Measurements from ENCODE around the gene HOXC9. TPM values are rescaled to one million over a fixed set of nuclear protein-coding genes. Genes with fewer than 3 reads are reported as not detected.

HOXC9 gene
- total and polyA plus RNA-seq, 3 experiments from 2014 or later: not detected

GRCh38 chr12:53953831-53954693 is 45.9 kb upstream of the HOXC9 start:
- H3K27me3 Mint-ChIP-seq: peaks cover 89 to 94% of the 10 kb centered on the region in 2 donors
- DNase-seq: no peak
- Histone ChIP-seq H3K9me3 (ENCODE audit: low read length) (no peaks in the 10 kb centered on the region), H3K27me3 (ENCODE audit: insufficient read depth, low read length, poor library complexity, severe bottlenecking) (peaks cover 94% of the 10 kb centered on the region), H3K4me1 (ENCODE audit: insufficient read depth, low read length) (peaks cover 21% of the 10 kb centered on the region), H3K36me3 (ENCODE audit: insufficient read depth, low read length) (no peaks in the 10 kb centered on the region), H3K4me3 (ENCODE audit: low read length) (no peak overlapping the region), H3K27ac (ENCODE audit: low read depth, low read length) (no peak overlapping the region)
- ChIA-PET POLR2A (interaction anchor here (0.5 kb wide), 1 partner anchor 15 kb away, joined by 3 read pairs; no protein-coding TSS in a partner anchor), CTCF (interaction anchor here (0.6 to 1.0 kb wide), 2 partner anchors 20 to 24 kb away, joined by 3 read pairs; no protein-coding TSS in a partner anchor)
- peak overlapping the region in 3 of 7 donors; percentile 20 to 69 (median 39) for H3K4me3 Mint-ChIP-seq
- H3K36me3 Mint-ChIP-seq: peaks cover 0 to 2% (median 0%) of the 10 kb centered on the region in 3 donors
- H3K4me1 Mint-ChIP-seq: peaks cover 19 to 43% (median 25%) of the 10 kb centered on the region in 3 donors
- peak overlapping the region in 2 of 8 donors; percentile 39 to 72 for H3K27ac Mint-ChIP-seq
- peaks cover 0 to 12% (median 4%) of the 10 kb centered on the region in 5 donors for H3K9me3 Mint-ChIP-seq

GRCh38 chr12:53954694-53955035 is 45.3 kb upstream of the HOXC9 start, which contains the start of gene HOXC12:
Gene HOXC12, plus strand, starts transcription at chr12:53954903. Its CDS starts 27 bp downstream, at chr12:53954930.
- POLR2A ChIA-PET: no interaction called here
- Mint-ChIP-seq H3K9me3 (peaks cover 0 to 12% (median 4%) of the 10 kb centered on the region in 5 donors), H3K4me3 (peak within 1 kb of the TSS in 4 of 7 donors; percentile 37 to 69 (median 42)), H3K4me1 (peaks cover 19 to 43% (median 25%) of the 10 kb centered on the region in 3 donors), H3K36me3 (peaks cover 0 to 2% (median 0%) of the 10 kb centered on the region in 3 donors), H3K27ac (peak within 1 kb of the TSS in 2 of 8 donors; percentile 39 to 72), H3K27me3 (peaks cover 88 to 94% of the 10 kb centered on the region in 2 donors)
- no peak for DNase-seq
- no peaks in the 10 kb centered on the region for H3K36me3 ChIP-seq (ENCODE audit: insufficient read depth, low read length)
- peaks cover 21% of the 10 kb centered on the region for H3K4me1 ChIP-seq (ENCODE audit: insufficient read depth, low read length)
- H3K27ac ChIP-seq (ENCODE audit: low read depth, low read length): no peak within 1 kb of the TSS
- CTCF ChIA-PET: no interaction called here
- no peak within 1 kb of the TSS for H3K4me3 ChIP-seq (ENCODE audit: low read length)
- H3K9me3 ChIP-seq (ENCODE audit: low read length): no peaks in the 10 kb centered on the region
- peaks cover 95% of the 10 kb centered on the region for H3K27me3 ChIP-seq (ENCODE audit: insufficient read depth, low read length, poor library complexity, severe bottlenecking)

GRCh38 chr12:53955036-53955775 is 44.8 kb upstream of the HOXC9 start:
- no peak overlapping the region for H3K27ac ChIP-seq (ENCODE audit: low read depth, low read length)
- Mint-ChIP-seq H3K36me3 (peaks cover 0 to 2% (median 0%) of the 10 kb centered on the region in 3 donors), H3K9me3 (peaks cover 0 to 12% (median 4%) of the 10 kb centered on the region in 5 donors), H3K4me1 (peaks cover 24 to 44% (median 29%) of the 10 kb centered on the region in 3 donors), H3K4me3 (peak overlapping the region in 2 of 7 donors; percentile 41 to 44), H3K27me3 (peaks cover 88 to 94% of the 10 kb centered on the region in 2 donors), H3K27ac (peak overlapping the region in 1 of 8 donors; percentile 24)
- no peaks in the 10 kb centered on the region for H3K9me3 ChIP-seq (ENCODE audit: low read length)
- no peak for DNase-seq
- POLR2A ChIA-PET: no interaction called here
- H3K4me1 ChIP-seq (ENCODE audit: insufficient read depth, low read length): peaks cover 21% of the 10 kb centered on the region
- peaks cover 95% of the 10 kb centered on the region for H3K27me3 ChIP-seq (ENCODE audit: insufficient read depth, low read length, poor library complexity, severe bottlenecking)
- no peaks in the 10 kb centered on the region for H3K36me3 ChIP-seq (ENCODE audit: insufficient read depth, low read length)
- no peak overlapping the region for H3K4me3 ChIP-seq (ENCODE audit: low read length)
- CTCF ChIA-PET: no interaction called here

GRCh38 chr12:53955776-53956250 is 44.1 kb upstream of the HOXC9 start:
- H3K4me1 ChIP-seq (ENCODE audit: insufficient read depth, low read length): peaks cover 21% of the 10 kb centered on the region
- no peaks in the 10 kb centered on the region for H3K36me3 ChIP-seq (ENCODE audit: insufficient read depth, low read length)
- peaks cover 0 to 2% (median 0%) of the 10 kb centered on the region in 3 donors for H3K36me3 Mint-ChIP-seq
- peaks cover 87 to 93% of the 10 kb centered on the region in 2 donors for H3K27me3 Mint-ChIP-seq
- H3K4me3 Mint-ChIP-seq: peak overlapping the region in 4 of 7 donors; percentile 33 to 44 (median 39)
- H3K27ac ChIP-seq (ENCODE audit: low read depth, low read length): no peak overlapping the region
- ChIA-PET CTCF (no interaction called here), POLR2A (interaction anchor here (0.5 kb wide), 1 partner anchor 53 kb away, joined by 3 read pairs; the partner anchor contains the start of gene HOXC8)
- H3K4me3 ChIP-seq (ENCODE audit: low read length): no peak overlapping the region
- DNase-seq: no peak
- peaks cover 95% of the 10 kb centered on the region for H3K27me3 ChIP-seq (ENCODE audit: insufficient read depth, low read length, poor library complexity, severe bottlenecking)
- H3K9me3 ChIP-seq (ENCODE audit: low read length): no peaks in the 10 kb centered on the region
- peaks cover 29 to 48% (median 30%) of the 10 kb centered on the region in 3 donors for H3K4me1 Mint-ChIP-seq
- peaks cover 0 to 12% (median 4%) of the 10 kb centered on the region in 5 donors for H3K9me3 Mint-ChIP-seq
- H3K27ac Mint-ChIP-seq: peak overlapping the region in 4 of 8 donors; percentile 3 to 62 (median 34)

- DNase-seq: no peak
- Mint-ChIP-seq H3K4me1 (peaks cover 27 to 44% (median 29%) of the 10 kb centered on the region in 3 donors), H3K9me3 (peaks cover 0 to 12% (median 4%) of the 10 kb centered on the region in 5 donors), H3K27ac (peak overlapping the region in 3 of 8 donors; percentile 24 to 62 (median 43)), H3K4me3 (peak overlapping the region in 5 of 7 donors; percentile 4 to 86 (median 37)), H3K27me3 (peaks cover 83 to 87% of the 10 kb centered on the region in 2 donors), H3K36me3 (peaks cover 0 to 2% (median 0%) of the 10 kb centered on the region in 3 donors)
- peaks cover 20% of the 10 kb centered on the region for H3K4me1 ChIP-seq (ENCODE audit: insufficient read depth, low read length)
- CTCF ChIA-PET: no interaction called here
- no peaks in the 10 kb centered on the region for H3K36me3 ChIP-seq (ENCODE audit: insufficient read depth, low read length)
- H3K4me3 ChIP-seq (ENCODE audit: low read length): no peak overlapping the region
- H3K27me3 ChIP-seq (ENCODE audit: insufficient read depth, low read length, poor library complexity, severe bottlenecking): peaks cover 89% of the 10 kb centered on the region
- H3K27ac ChIP-seq (ENCODE audit: low read depth, low read length): no peak overlapping the region
- POLR2A ChIA-PET: interaction anchor here (0.5 kb wide), 1 partner anchor 53 kb away, joined by 3 read pairs; the partner anchor contains the start of gene HOXC8
- H3K9me3 ChIP-seq (ENCODE audit: low read length): no peaks in the 10 kb centered on the region
These were observed 43.6 kb upstream of the HOXC9 start for GRCh38 chr12:53956251-53956887.

- Mint-ChIP-seq H3K4me1 (peaks cover 27 to 42% (median 29%) of the 10 kb centered on the region in 3 donors), H3K27me3 (peaks cover 81 to 87% of the 10 kb centered on the region in 2 donors), H3K36me3 (peaks cover 0 to 2% (median 0%) of the 10 kb centered on the region in 3 donors), H3K27ac (peak overlapping the region in 2 of 8 donors; percentile 24 to 43), H3K9me3 (peaks cover 0 to 12% (median 4%) of the 10 kb centered on the region in 5 donors), H3K4me3 (peak overlapping the region in 4 of 7 donors; percentile 4 to 86 (median 42))
- POLR2A ChIA-PET: no interaction called here
- peaks cover 89% of the 10 kb centered on the region for H3K27me3 ChIP-seq (ENCODE audit: insufficient read depth, low read length, poor library complexity, severe bottlenecking)
- H3K27ac ChIP-seq (ENCODE audit: low read depth, low read length): no peak overlapping the region
- DNase-seq: no peak
- no peaks in the 10 kb centered on the region for H3K36me3 ChIP-seq (ENCODE audit: insufficient read depth, low read length)
- H3K4me3 ChIP-seq (ENCODE audit: low read length): no peak overlapping the region
- H3K9me3 ChIP-seq (ENCODE audit: low read length): no peaks in the 10 kb centered on the region
- peaks cover 13% of the 10 kb centered on the region for H3K4me1 ChIP-seq (ENCODE audit: insufficient read depth, low read length)
- CTCF ChIA-PET: no interaction called here
These were observed 42.9 kb upstream of the HOXC9 start for GRCh38 chr12:53956914-53957536.

GRCh38 chr12:53958128-53958527 is 41.8 kb upstream of the HOXC9 start:
- peaks cover 89% of the 10 kb centered on the region for H3K27me3 ChIP-seq (ENCODE audit: insufficient read depth, low read length, poor library complexity, severe bottlenecking)
- no peak for DNase-seq
- ChIA-PET CTCF (no interaction called here), POLR2A (no interaction called here)
- no peak overlapping the region for H3K4me3 ChIP-seq (ENCODE audit: low read length)
- Mint-ChIP-seq H3K9me3 (peaks cover 0 to 11% (median 4%) of the 10 kb centered on the region in 5 donors), H3K27me3 (peaks cover 79 to 87% of the 10 kb centered on the region in 2 donors), H3K27ac (peak overlapping the region in 1 of 8 donors; percentile 40), H3K36me3 (peaks cover 0 to 2% (median 0%) of the 10 kb centered on the region in 3 donors), H3K4me1 (peaks cover 27 to 41% (median 29%) of the 10 kb centered on the region in 3 donors), H3K4me3 (peak overlapping the region in 1 of 7 donors; percentile 45)
- no peaks in the 10 kb centered on the region for H3K36me3 ChIP-seq (ENCODE audit: insufficient read depth, low read length)
- H3K4me1 ChIP-seq (ENCODE audit: insufficient read depth, low read length): peaks cover 13% of the 10 kb centered on the region
- no peaks in the 10 kb centered on the region for H3K9me3 ChIP-seq (ENCODE audit: low read length)
- no peak overlapping the region for H3K27ac ChIP-seq (ENCODE audit: low read depth, low read length)

Measured in CD8-positive, alpha-beta memory T cell (primary cell).